ENCODE data around the gene HOXD11. TPM values are rescaled to one million over a fixed set of nuclear protein-coding genes. Genes with fewer than 3 reads are reported as not detected.

Gene HOXD11
- total RNA-seq, 1 donor from 2014 or later, result not detected

GRCh38 chr2:176115883-176116813 lies 9.1 kb downstream of the HOXD11 start, which contains the start of gene HOXD10:
Gene HOXD10 (plus strand): TSS chr2:176116778. CDS start chr2:176116834, 56 bp downstream.
- intact Hi-C loops (cut with micrococcal nuclease), result no loop called here

GRCh38 chr2:176117162-176117822 lies 10.2 kb downstream of the HOXD11 start:
- intact Hi-C loops (cut with micrococcal nuclease), result no loop called here

- intact Hi-C loops (cut with micrococcal nuclease), result no loop called here
Measured at GRCh38 chr2:176117823-176118371, 10.8 kb downstream of the HOXD11 start.

- intact Hi-C loops (cut with micrococcal nuclease), result no loop called here
Measured at GRCh38 chr2:176118601-176119339, 11.7 kb downstream of the HOXD11 start.

GRCh38 chr2:176120364-176121189 lies 13.5 kb downstream of the HOXD11 start:
- intact Hi-C loops (cut with micrococcal nuclease), result no loop called here

GRCh38 chr2:176121190-176122051 lies 14.3 kb downstream of the HOXD11 start:
- intact Hi-C loops (cut with micrococcal nuclease), result loop anchor here (2.0 kb wide), 1 partner anchor 39 kb away; no protein-coding TSS in a partner anchor

GRCh38 chr2:176122052-176122682 lies 15.1 kb downstream of the HOXD11 start:
- intact Hi-C loops (cut with micrococcal nuclease), result loop anchor here (2.0 kb wide), 1 partner anchor 39 kb away; no protein-coding TSS in a partner anchor

GRCh38 chr2:176122683-176123410 lies 15.8 kb downstream of the HOXD11 start, which contains the start of gene HOXD9:
Gene HOXD9 (plus strand): TSS chr2:176122719. CDS start chr2:176122769, 50 bp downstream.
- intact Hi-C loops (cut with micrococcal nuclease), result loop anchor here (2.0 kb wide), 1 partner anchor 38 kb away; no protein-coding TSS in a partner anchor

- intact Hi-C loops (cut with micrococcal nuclease), result loop anchor here (2.0 kb wide), 1 partner anchor 37 kb away; no protein-coding TSS in a partner anchor
Measured at GRCh38 chr2:176123411-176124109, 16.5 kb downstream of the HOXD11 start.

- intact Hi-C loops (cut with micrococcal nuclease), result no loop called here
Measured at GRCh38 chr2:176124110-176124946, 17.2 kb downstream of the HOXD11 start.

- intact Hi-C loops (cut with micrococcal nuclease), result no loop called here
Measured at GRCh38 chr2:176124947-176125771, 18.1 kb downstream of the HOXD11 start.

GRCh38 chr2:176125772-176126054 lies 18.6 kb downstream of the HOXD11 start:
- intact Hi-C loops (cut with micrococcal nuclease), result loop anchor here (2.0 kb wide), 2 partner anchors 429 to 1023 kb away; no protein-coding TSS in a partner anchor

GRCh38 chr2:176126929-176127773 lies 20.1 kb downstream of the HOXD11 start:
- intact Hi-C loops (cut with micrococcal nuclease), result loop anchor here (1.0 to 2.0 kb wide), 5 partner anchors 328 to 1022 kb away; no protein-coding TSS in a partner anchor

- intact Hi-C loops (cut with micrococcal nuclease), result loop anchor here (1.0 to 2.0 kb wide), 5 partner anchors 328 to 1021 kb away; no protein-coding TSS in a partner anchor
Measured at GRCh38 chr2:176127774-176128072, 20.6 kb downstream of the HOXD11 start.

All from T-helper 2 cell treated with Interferon-gamma antibody and Interleukin-4, amounts not matched to agents 100 ng/mL and 5 ng/mL, for 36 hours (primary cell).